Ectodermal cell (in vitro differentiated cells): ENCODE results near the gene SNRPD3.
"Not testable (repeated sequence)": the region's sequence is repeated elsewhere in the genome, so short reads cannot be mapped to it uniquely, and the experiment has no call there.

ENCODE experiments used
- H3K27ac ChIP-seq: 2 replicates; pipeline ENCODE4 v1.7.0; 2013; ENCODE audit warnings: mild to moderate bottlenecking, low read depth, low read length; ENCODE audit not compliant: insufficient read depth, poor library complexity, severe bottlenecking
- H3K27me3 ChIP-seq: 2 replicates; pipeline ENCODE4 v1.7.0; 2013; ENCODE audit warnings: mild to moderate bottlenecking, low read length; ENCODE audit not compliant: insufficient read depth, control insufficient read depth, poor library complexity, severe bottlenecking
- H3K36me3 ChIP-seq: one replicate; pipeline ENCODE4 v1.7.0; 2013; ENCODE audit warnings: low read length; ENCODE audit not compliant: control insufficient read depth, insufficient read depth
- H3K4me1 ChIP-seq: one replicate; pipeline ENCODE4 v1.7.0; 2013; ENCODE audit warnings: low read length; ENCODE audit not compliant: control insufficient read depth, insufficient read depth
- H3K4me3 ChIP-seq: 2 replicates; pipeline ENCODE4 v1.7.0; 2013; ENCODE audit warnings: low read depth, low read length, control low read depth; ENCODE audit not compliant: insufficient read depth
- H3K9me3 ChIP-seq: 2 replicates; pipeline ENCODE4 v1.7.0; 2013; ENCODE audit warnings: mild to moderate bottlenecking, low read length, moderate library complexity; ENCODE audit not compliant: control insufficient read depth
- WGBS, 2 experiments: methylation state at CpG; one replicate each; pipeline ENCODE4 v1.1.7; 2013; ENCODE audit warnings: missing lambda C conversion rate in 2 of 2; 5-methylcytosine and 5-hydroxymethylcytosine counted together

SNRPD3 gene

GRCh38 chr22:24614794-24615193 lies 59.0 kb downstream of the SNRPD3 start:
- not testable (repeated sequence) for H3K27me3 ChIP-seq, H3K4me1 ChIP-seq, H3K36me3 ChIP-seq, H3K27ac ChIP-seq, H3K9me3 ChIP-seq, H3K4me3 ChIP-seq
- WGBS, 2 experiments, result 76 to 83% methylated on average over 15 of the region's 15 CpGs

GRCh38 chr22:24621244-24621643 lies 65.4 kb downstream of the SNRPD3 start:
- H3K4me3 ChIP-seq, H3K36me3 ChIP-seq, H3K9me3 ChIP-seq, H3K27me3 ChIP-seq, H3K4me1 ChIP-seq, H3K27ac ChIP-seq: not testable (repeated sequence)
- WGBS, 2 experiments, result 64 to 72% methylated on average over 4 of the region's 5 CpGs

DNA sequence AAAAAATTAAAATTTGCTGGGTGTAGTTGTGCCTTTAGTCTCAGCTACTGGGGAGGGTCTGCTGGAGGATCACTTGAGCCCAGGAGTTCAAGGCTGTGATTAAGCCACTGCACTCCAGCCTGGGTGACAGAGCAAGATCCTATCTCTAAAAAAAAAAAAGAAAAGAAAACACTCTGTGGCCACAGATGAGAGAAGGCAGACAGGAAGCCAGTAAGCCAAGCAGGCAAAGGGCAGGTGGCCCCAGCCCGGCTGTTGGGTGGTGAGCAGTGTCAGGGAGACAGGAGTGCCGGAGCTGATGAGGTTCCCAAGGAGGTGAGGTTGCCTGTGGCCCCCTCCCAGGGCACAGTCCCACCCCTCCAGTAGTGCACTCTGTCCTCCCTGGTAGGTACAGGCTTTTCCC lies 66.8 kb downstream of the SNRPD3 start:
- not testable (repeated sequence) for H3K4me3 ChIP-seq, H3K27ac ChIP-seq, H3K9me3 ChIP-seq, H3K27me3 ChIP-seq, H3K4me1 ChIP-seq, H3K36me3 ChIP-seq
- 98 to 100% methylated on average over 1 to 2 of the region's 2 CpGs for WGBS, 2 experiments
